DMS79 treated with DMSO at 0.1 percent for 48 hours (cell line): ENCODE measurements around the gene AXIN2.
"Not testable (repeated sequence)": the region's sequence is repeated elsewhere in the genome, so short reads cannot be mapped to it uniquely, and the experiment has no call there.

Source experiments
- DNase-seq: peaks from one replicate; lab custom pipeline; 2025; lab: John Stamatoyannopoulos, UW

Gene AXIN2

DNA sequence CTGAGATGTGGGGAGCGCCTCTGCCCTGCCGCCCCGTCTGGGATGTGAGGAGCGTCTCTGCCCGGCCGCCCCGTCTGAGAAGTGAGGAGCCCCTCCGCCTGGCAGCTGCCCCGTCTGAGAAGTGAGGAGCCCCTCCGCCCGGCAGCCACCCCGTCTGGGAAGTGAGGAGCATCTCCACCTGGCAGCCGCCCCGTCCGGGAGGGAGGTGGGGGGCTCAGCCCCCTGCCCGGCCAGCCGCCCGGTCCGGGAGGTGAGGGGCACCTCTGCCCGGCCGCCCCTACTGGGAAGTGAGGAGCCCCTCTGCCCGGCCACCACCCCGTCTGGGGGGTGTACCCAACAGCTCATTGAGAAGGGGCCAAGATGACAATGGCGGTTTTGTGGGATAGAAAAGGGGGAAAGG is 77.0 kb downstream of the AXIN2 start:
- DNase-seq, result not testable (repeated sequence)

- no peak for DNase-seq
Measured at GRCh38 chr17:65483438-65483837, 78.0 kb downstream of the AXIN2 start.

GRCh38 chr17:65482201-65482600 is 79.2 kb downstream of the AXIN2 start:
- DNase-seq, result no peak

DNA sequence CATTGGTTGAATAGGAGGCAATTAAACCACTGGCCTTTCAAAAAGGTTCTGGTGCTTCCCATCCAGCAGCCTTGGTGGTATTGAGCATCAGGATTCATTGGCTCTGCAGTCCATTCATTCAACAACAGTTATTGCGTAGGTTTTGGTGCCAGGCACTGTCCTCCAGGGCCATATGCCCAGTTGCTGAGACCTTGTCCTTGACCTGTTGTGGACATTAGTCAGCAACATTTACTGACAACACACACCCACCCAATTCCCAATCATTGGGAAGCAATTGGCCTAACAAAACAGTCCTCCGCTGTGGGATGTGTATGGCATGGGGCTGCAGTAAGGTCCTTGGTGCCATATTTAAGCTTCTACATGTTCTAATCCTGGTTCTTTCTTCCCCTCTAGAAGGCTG is 82.2 kb downstream of the AXIN2 start:
- no peak for DNase-seq
